Tongue (tissue), 3 donors: ENCODE results near the gene JAML. TPM values are rescaled to one million over a fixed set of nuclear protein-coding genes. Genes with fewer than 3 reads are reported as not detected.

Source experiments
- DNase-seq: peaks from one replicate; pipeline ENCODE4 v3.0.0-alpha.2; 2015
- small RNA-seq: library from RNA; depleted of rRNA; stranded (forward); fragments of <200 nt; gene quantifications from one replicate; pipeline ENCODE3, GENCODE V24; 2014; ENCODE audit warnings: low replicate concordance
- total RNA-seq: library from RNA; depleted of rRNA; stranded (reverse); fragments of >200 nt; gene quantifications from one replicate; pipeline ENCODE4 v1.2.3, GENCODE V29; 2014

The JAML gene
- total RNA-seq, 1 donor from 2014 or later: 9.7 TPM

DNA sequence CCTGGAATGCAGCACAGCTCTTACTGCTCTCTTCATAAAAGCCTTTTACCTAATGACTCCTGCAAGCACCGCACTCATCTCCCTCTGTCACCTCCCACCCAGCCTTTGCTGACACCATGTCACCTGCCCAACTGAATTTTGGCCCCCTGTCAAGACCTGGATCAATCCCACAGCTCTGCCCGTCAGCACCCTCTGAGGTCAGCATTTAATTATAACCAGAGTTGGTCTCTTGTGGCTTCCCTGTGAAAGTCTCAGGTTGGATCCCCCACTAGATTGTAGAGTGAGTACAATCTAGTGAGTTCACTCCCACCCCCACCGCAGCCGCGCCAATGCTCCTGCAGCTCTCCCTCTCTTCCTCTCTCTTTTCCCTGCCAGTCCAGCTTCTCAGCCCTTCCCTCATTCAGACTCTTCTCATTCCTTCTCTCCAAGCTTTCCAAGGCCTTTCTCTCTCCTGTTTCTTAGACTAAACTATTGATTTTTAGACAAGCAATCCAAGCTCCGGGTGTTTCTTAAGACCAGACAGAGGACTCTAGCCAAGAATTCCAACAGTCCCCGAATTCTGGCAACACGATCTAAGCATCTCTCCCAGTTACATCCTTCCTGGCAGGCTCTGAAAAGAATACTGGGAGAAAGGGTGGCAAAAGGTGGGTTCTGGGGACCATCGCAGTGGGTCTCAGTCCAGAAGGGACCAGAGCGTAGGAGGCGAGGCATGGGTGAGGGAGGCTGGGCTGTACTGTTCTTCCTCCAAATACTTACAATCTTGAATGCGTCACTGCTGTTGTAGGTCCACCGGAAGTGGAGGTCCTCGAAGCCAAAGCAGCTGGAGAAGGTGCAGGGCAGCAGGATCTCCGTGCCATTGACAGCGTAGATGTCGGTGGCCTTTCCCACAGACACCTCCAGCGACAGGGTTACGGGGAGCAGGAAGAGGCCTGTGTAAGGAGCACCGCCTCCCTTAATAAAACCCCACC lies 80.2 kb downstream of the JAML start:
- DNase-seq: no peak

Small RNAs within 50 kb of the gene (small RNA-seq; reads per million reads assigned to genes)
- not detected for gene HSPE1P18

Other genes starting within 250 kb of the JAML start
- 5.9 TPM for gene IL10RA, start 238.6 kb downstream of the JAML start, total RNA-seq
- 7.0 TPM for gene TMPRSS4, start 147.9 kb downstream of the JAML start, total RNA-seq
- not detected for gene SMIM35, start 138.0 kb downstream of the JAML start, total RNA-seq
- 4.1 TPM for gene SCN4B, start 72.2 kb downstream of the JAML start, total RNA-seq
- 12.0 TPM for gene SCN2B, start 48.4 kb downstream of the JAML start, total RNA-seq
- gene MPZL3, start 27.4 kb upstream of the JAML start, total RNA-seq: 3.0 TPM
- gene MPZL2, start 39.3 kb upstream of the JAML start, total RNA-seq: 27.2 TPM
- not detected for gene CD3E, start 79.7 kb upstream of the JAML start, total RNA-seq
- gene CD3D, start 117.7 kb upstream of the JAML start, total RNA-seq: not detected
- gene CD3G, start 119.3 kb upstream of the JAML start, total RNA-seq: 1.1 TPM
- 34.8 TPM for gene UBE4A, start 134.6 kb upstream of the JAML start, total RNA-seq
- 77.5 TPM for gene ATP5MG, start 176.6 kb upstream of the JAML start, total RNA-seq
- gene KMT2A, start 211.5 kb upstream of the JAML start, total RNA-seq: 64.5 TPM